ENCODE data around the gene IKZF1. TPM values are rescaled to one million over a fixed set of nuclear protein-coding genes. Genes with fewer than 3 reads are reported as not detected.

Gene IKZF1
- polyA plus RNA-seq, 4 donors = 1.3 to 1.9 (median 1.5) TPM

GRCh38 chr7:50307368-50308032 is 3.0 kb downstream of the IKZF1 start:
- DNase-seq (ENCODE audit: low read depth in 4 of 4, low spot score in 3 of 4) = no peak

GRCh38 chr7:50308203-50308531 is 3.7 kb downstream of the IKZF1 start:
- DNase-seq (ENCODE audit: low read depth in 4 of 4, low spot score in 3 of 4) = no peak

- DNase-seq (ENCODE audit: low read depth in 4 of 4, low spot score in 3 of 4) = no peak
Observed at GRCh38 chr7:50308532-50309385, 4.2 kb downstream of the IKZF1 start.

- DNase-seq (ENCODE audit: low read depth in 4 of 4, low spot score in 3 of 4) = no peak
Observed at GRCh38 chr7:50309721-50310120, 5.2 kb downstream of the IKZF1 start.

- no peak for DNase-seq (ENCODE audit: low read depth in 4 of 4, low spot score in 3 of 4)
Observed at GRCh38 chr7:50310361-50310760, 5.8 kb downstream of the IKZF1 start.

GRCh38 chr7:50310956-50311355 is 6.4 kb downstream of the IKZF1 start:
- DNase-seq (ENCODE audit: low read depth in 4 of 4, low spot score in 3 of 4) = no peak

- DNase-seq (ENCODE audit: low read depth in 4 of 4, low spot score in 3 of 4) = no peak
Observed at GRCh38 chr7:50312250-50313162, 8.0 kb downstream of the IKZF1 start.

GRCh38 chr7:50314836-50315592 is 10.5 kb downstream of the IKZF1 start:
- no peak for DNase-seq (ENCODE audit: low read depth in 4 of 4, low spot score in 3 of 4)

- no peak for DNase-seq (ENCODE audit: low read depth in 4 of 4, low spot score in 3 of 4)
Observed at GRCh38 chr7:50315739-50316671, 11.5 kb downstream of the IKZF1 start.

GRCh38 chr7:50317221-50317678 is 12.7 kb downstream of the IKZF1 start:
- DNase-seq (ENCODE audit: low read depth in 4 of 4, low spot score in 3 of 4) = no peak

GRCh38 chr7:50317697-50318669 is 13.5 kb downstream of the IKZF1 start:
- DNase-seq (ENCODE audit: low read depth in 4 of 4, low spot score in 3 of 4) = no peak

GRCh38 chr7:50321487-50322067 is 17.1 kb downstream of the IKZF1 start:
- no peak for DNase-seq (ENCODE audit: low read depth in 4 of 4, low spot score in 3 of 4)

GRCh38 chr7:50324113-50324512 is 19.6 kb downstream of the IKZF1 start:
- no peak for DNase-seq (ENCODE audit: low read depth in 4 of 4, low spot score in 3 of 4)

GRCh38 chr7:50327443-50327842 is 22.9 kb downstream of the IKZF1 start:
- DNase-seq (ENCODE audit: low read depth in 4 of 4, low spot score in 3 of 4) = no peak

GRCh38 chr7:50329775-50330174 is 25.3 kb downstream of the IKZF1 start:
- no peak for DNase-seq (ENCODE audit: low read depth in 4 of 4, low spot score in 3 of 4)

- no peak for DNase-seq (ENCODE audit: low read depth in 4 of 4, low spot score in 3 of 4)
Observed at GRCh38 chr7:50330254-50330653, 25.7 kb downstream of the IKZF1 start.

GRCh38 chr7:50330696-50331095 is 26.2 kb downstream of the IKZF1 start:
- no peak for DNase-seq (ENCODE audit: low read depth in 4 of 4, low spot score in 3 of 4)

Measured in right renal pelvis (tissue), 4 donors.